GM19468 (cell line): ENCODE data around the gene CATSPERD.

Experiments
- ATAC-seq: cut with Tn5 transposase; IDR thresholded peaks from one replicate; pipeline ENCODE4 v1.9.1; 2021; ENCODE audit warnings: mild to moderate bottlenecking, moderate library complexity, moderate number of reproducible peaks; ENCODE audit not compliant: unreplicated experiment; ENCODE audit errors: extremely low read depth

Gene CATSPERD

GRCh38 chr19:5823579-5824281 lies 103.3 kb downstream of the CATSPERD start:
- ATAC-seq, result no peak

DNA sequence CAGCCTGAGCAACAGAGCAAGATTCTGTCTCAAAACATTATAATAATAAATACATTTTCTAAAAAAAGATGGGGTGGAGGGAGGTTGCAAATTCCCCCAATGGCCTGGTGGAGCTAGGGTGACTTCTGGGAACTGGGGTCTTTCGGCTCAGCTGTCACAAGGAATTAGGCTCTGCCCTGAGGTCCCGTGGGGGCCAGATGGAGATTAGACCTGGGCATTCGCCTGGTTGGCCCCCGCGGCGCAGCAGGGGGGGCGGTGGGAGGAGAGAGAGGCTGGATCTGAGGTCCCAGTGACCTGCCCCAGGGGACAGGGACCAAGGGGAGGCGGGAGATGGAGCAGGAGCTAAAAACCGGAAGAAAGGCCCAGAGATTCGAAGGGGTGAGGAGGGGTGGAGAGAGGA lies 104.3 kb downstream of the CATSPERD start:
- no peak for ATAC-seq

- ATAC-seq, result no peak
Measured at GRCh38 chr19:5825178-5825577, 104.7 kb downstream of the CATSPERD start.

GRCh38 chr19:5826531-5827341 lies 106.3 kb downstream of the CATSPERD start:
- ATAC-seq, result no peak

- ATAC-seq, result no peak
Measured at GRCh38 chr19:5827342-5827890, 107.0 kb downstream of the CATSPERD start.

GRCh38 chr19:5827891-5828660 lies 107.6 kb downstream of the CATSPERD start:
- ATAC-seq, result peak; percentile 57
